Dedifferentiated amniotic fluid mesenchymal stem cell (primary cell): Measurements from ENCODE around the gene CEP44.
A peak's percentile ranks its signal among the peaks of the same experiment; 100 is the strongest.
"Not testable (repeated sequence)": the region's sequence is repeated elsewhere in the genome, so short reads cannot be mapped to it uniquely, and the experiment has no call there.

Experiments
- DNase-seq: peaks from one replicate; pipeline ENCODE4 v3.0.0-alpha.2; 2016; ENCODE audit errors: extremely low spot score

Gene CEP44

DNA sequence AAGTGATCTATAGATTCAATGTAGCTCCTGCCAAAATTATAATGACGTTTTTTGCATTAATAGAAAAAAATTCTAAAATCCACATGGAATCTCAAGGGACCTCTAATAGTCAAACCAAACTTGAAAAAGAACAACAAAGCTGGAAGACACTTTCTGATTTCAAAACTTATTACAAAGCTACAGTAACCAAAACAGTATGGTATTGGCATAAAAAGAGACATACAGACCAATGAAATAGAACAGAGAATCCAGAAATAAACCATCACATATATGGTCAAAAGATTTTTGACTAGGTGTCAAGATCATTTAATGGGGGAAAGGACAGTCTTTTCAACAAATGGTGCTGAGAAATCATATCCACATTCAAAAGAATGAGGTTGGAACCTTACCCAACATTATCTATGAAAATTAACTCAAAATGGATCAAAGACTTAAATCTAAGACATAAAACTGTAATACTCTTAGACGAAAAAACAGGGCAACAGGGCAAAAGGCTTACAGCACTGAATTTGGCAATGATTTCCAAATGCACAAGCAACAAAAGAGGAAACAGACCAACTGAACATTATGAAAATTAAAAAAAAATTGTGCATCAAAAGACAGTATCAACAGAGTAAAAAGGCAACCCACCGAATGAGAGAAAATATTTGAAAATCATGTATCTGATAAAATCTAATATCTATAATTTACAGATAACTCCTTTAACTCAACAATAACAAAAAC, 4.1 kb upstream of the CEP44 start:
- no peak for DNase-seq

DNA sequence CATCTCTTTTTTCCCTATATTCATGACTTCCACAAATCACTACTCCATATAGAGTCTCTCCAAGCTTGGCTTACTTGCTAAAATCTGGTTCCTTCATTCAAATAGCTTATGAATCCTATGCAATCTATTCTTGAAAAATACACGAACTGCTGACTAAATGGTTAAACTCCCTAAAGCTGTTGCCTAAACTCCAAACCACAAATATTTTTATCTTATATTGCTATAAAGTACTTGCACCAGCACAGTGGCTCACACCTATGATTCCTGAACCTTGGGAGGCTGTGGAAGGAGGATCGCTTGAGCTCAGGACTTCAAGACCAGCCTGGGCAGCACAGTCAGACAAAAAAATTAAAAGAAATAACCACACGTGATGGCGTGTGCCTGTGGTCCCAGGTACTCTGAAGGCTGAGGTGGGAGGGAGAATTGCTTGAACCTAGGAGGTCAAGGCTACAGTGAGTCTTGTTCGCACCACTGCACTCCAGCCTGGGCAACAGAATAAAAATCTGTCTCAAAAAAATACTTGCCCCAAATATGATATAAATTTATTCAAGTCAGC, 2.5 kb upstream of the CEP44 start:
- DNase-seq, result no peak

DNA sequence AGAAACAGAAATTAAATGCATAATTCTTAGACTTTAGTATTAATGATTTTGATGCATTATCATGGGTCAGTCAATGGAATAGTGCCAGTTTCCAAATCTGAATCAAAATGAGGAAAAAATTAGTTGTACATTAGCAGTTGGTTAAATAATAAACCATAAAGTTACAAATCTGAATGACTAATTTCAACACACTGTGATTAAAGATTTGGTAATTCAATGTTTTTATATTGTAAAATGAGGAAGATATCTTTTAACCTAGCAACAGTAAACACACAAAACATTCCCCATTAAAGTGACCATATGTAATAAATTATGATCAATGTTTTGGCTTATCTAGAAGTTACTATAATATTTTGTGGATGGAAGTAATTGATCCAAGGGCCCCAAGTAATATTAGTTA, 1.8 kb upstream of the CEP44 start:
- DNase-seq, result no peak

DNA sequence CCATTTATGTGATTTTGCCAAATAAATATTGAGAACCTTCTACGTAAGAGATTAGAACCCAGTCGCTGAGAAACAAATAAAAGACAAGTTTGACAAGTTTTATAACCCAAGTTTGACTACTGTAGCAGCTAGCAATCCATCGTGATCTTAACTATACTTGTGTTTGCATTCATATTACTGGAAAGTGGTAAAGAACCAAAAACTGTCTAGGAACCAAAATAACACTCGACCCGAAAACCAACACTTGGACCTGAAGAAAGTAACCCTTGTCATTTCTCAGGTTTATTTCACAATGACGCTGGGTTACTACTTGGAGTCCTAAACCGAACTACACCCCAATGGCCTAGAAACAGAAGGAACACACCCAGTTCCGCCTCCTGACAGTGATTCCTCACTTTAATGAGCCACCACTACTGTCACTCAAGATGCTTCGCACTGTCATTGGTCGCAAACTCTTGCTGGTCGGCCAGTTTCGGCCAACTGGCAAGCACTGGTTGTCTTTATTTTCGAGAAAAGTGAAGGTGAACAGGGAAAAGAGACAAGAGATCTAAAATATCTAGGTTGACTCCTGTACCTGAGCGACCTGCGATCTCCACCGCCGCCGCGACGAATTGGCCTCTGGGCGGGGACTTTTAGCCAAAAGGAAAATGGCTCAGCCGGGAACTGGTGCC, 740 bp upstream of the CEP44 start:
- peak; percentile 94 for DNase-seq

DNA sequence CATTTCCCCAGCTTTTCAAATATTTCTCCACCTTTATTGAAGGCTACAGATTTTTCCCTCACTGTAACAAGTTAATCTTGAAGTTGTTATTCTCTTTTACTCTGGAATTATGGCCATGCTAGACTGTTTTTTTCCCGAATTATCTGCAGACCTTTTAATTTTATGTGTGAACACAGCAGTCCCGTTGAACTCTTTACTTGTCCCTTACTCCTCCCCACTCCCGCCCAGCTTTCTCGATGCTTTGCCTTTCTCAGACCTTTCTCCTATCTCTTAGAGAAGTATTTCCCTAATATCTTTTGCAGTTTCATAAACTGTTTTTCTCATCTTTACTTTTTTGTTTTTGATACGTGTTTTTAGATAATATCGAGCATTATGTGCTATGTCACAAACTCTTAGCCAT, 776 bp downstream of the CEP44 start:
- DNase-seq, result peak; percentile 15

DNA sequence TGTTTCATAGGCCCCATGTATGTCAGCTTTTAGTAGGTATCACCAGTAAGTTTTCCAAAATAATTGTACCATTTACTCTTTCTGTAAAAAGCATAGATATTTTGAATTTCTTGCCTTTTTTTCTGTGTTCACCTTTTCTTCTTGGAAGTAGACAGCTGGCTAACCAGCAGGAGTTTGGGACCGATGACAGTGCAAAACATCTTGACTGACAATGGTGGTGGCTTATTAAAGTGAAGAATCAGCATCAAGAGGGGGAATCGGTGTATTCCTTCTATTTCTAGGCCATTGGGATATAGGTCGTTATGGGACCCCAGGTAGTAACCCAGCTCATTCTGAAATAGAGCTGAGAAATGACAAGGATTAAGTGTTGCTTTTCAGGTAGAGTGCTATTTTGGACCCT, 3.2 kb downstream of the CEP44 start:
- DNase-seq, result no peak

DNA sequence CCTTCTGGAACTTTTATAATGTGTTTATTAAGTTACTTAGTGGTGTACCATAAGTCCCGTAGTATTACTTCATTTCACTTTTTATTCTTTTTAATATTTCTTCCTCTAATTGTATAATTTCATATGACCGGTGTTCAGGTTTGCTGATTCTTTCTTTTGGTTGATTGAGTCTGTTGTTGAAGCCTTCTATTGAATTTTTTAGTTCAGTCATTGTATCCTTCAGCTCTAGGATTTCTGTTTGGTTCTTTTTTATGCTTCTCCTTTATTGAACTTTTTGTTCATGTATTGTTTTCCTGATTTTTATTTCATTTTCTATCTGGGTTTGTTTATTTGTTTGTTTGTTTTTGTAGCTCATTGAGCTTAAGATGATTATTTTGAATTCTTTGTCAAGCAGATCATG, 8.8 kb downstream of the CEP44 start:
- no peak for DNase-seq

DNA sequence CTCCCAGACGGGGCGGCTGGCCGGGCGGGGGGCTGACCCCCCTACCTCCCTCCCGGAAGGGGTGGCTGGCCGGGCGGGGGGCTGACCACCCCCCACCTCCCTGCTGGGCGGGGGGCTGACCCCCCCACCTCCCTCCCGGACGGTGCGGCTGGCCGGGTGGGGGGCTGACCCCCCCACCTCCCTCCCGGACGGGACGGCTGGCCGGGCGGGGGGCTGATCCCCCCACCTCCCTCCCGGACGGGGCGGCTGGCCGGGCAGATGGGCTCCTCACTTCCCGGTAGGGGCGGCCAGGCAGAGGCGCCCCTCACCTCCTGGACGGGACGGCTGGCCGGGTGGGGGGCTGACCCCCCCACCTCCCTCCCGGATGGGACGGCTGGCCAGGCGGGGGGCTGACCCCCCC, 10.9 kb downstream of the CEP44 start:
- not testable (repeated sequence) for DNase-seq

DNA sequence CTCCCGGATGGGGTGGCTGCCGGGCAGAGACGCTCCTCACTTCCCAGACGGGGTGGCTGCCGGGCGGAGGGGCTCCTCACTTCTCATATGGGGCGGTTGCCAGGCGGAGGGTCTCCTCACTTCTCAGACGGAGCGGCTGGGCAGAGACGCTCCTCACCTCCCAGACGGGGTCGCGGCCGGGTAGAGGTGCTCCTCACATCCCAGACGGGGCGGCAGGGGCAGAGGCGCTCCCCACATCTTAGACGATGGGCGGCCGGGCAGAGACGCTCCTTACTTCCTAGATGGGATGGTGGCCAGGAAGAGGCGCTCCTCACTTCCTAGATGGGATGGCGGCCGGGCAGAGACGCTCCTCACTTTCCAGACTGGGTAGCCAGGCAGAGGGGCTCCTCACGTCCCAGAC, 11.4 kb downstream of the CEP44 start:
- DNase-seq, result not testable (repeated sequence)

DNA sequence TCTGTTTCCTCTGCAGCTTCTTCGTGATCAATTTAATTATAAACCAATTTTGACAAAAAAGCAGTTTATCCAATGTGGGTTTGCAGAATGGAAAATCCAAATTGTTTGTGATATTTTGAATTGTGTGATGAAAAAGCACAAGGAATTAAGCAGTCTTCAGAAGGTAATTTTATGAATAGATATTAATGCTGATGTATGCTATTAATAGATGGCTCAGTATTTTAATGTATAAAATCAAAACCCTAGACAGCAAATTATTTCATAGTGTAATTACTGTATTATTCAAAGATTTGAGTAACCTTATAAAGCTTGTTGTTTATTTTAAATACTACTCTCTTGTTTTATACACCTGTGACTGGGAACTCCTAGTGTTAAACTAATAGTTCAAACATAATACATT, 20.0 kb downstream of the CEP44 start:
- DNase-seq, result no peak

DNA sequence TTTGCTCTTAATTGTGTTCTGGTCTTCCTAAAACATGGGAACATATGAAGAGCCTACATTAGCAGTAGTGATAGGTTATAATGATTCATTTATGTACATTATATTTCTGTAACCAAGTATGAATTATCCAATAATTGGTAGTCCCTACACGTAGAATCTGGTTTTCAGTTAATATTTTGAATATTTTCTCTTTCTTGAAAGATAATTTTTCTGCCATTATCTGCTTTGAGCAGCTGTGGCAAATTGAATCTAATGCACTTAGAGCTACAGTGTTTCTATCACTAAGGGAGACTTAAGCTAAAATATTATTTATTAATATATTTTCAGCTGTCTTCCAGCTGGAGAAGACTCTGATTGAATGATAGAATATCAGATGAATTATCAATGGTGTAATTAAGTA, 21.0 kb downstream of the CEP44 start:
- DNase-seq, result no peak

DNA sequence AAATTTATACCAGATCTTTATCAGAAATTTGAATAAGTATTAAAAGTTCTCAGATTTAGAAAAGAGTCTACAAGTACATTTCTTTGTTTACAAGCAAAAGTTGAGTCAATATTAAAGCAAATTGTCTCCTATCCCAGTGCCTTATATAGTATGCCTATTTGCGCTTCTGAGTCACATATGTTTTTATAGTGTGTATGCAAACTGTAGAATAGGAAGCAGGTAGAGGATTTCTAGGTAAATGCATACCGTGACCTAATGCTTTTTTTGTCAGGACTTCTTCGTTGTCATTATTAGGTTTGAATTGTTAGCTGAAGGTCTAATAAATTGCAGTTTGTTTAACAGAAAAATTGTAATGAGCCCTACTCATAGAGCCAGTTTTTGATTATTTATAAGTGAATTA, 22.2 kb downstream of the CEP44 start:
- no peak for DNase-seq

DNA sequence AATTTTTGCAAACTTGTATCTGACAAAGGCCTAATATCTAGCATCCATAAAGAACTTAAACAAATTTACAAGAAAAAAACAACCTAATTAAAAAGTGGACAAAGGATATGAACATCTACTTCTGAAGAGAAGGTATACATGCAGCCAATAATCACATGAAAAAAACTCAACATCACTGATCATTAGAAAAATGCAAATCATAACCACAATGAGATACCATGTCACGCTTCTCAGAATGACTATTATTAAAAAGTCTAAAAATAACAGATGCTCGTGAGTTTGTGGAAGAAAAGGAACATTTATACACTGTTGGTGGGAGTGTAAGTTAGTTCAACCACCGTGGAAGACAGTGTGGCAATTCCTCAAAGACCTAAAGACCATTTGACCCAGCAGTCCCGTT, 24.0 kb downstream of the CEP44 start:
- no peak for DNase-seq

DNA sequence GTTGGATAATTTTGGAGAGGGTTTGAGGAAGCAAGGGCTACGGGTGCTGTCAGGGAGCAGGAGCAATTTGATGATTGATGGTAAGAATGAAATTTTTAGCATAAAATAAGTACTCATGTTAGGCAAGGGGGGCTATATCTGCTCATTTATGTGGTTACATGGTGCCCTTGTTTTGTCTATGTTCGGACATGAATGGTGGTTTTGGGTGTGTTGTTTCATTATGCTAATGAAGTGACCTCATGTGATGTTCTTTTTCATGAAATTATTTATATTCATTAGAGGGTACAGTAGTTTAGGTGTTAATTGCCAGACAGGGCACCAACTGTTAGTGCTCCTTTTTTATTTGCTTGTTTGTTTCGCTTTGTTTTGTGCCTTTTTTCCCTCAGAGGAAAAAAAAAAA, 29.3 kb downstream of the CEP44 start:
- no peak for DNase-seq

DNA sequence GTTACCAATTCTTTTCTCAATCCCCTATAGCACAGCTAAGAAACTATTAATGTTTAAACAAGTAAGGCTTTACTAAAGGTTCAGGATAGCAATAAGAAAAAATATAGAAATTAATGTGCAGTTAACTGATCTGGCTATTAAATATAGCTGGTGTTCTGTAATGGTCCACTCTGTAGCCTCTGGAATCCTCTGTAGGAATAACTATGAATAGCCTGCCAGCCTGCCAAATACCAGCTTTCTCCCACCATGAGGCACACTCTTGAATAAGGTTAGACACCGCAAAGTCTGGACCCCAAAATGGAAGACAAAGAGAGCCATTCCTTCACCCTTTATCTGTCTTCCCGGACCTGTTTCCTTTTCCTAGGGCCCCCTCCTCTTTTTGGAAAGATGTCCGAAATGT, 30.6 kb downstream of the CEP44 start:
- no peak for DNase-seq

DNA sequence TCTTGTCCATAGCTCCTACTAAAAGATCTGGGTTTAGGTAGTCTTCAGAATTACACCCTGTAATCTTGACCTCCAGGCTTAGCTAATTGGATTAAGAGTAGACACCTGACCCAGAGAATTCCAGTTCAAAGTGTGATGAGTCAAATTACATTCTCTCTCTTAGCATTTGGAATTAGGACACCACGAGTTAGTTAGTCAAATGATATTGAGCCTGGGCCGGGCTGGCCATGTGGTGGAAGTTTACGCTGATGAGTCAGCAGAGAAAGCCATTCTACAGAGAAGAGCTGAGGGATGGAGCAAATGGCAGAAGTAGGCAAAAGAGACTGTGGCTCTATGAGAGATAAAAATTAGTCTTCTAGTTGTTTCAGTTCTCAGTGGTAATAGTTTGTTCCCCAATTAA, 31.1 kb downstream of the CEP44 start:
- DNase-seq, result no peak

DNA sequence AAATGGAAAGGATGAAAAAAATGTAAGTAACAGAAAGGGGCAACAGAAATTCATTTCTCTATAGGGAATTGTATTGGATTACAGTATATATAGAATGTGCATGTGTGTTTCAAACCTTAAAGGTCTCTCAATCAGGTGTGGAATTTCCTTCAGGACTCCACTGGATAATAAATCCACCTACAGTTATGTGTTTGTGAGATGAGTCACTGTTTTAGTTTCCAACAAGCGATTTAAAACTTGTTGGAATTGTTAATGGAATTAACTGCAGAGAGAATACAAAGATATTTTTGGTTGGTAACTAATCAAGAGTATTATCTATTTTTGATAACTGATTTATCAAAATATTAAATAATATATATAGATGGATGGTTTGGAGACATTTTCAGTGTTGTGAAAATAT, 32.8 kb downstream of the CEP44 start:
- DNase-seq, result no peak

DNA sequence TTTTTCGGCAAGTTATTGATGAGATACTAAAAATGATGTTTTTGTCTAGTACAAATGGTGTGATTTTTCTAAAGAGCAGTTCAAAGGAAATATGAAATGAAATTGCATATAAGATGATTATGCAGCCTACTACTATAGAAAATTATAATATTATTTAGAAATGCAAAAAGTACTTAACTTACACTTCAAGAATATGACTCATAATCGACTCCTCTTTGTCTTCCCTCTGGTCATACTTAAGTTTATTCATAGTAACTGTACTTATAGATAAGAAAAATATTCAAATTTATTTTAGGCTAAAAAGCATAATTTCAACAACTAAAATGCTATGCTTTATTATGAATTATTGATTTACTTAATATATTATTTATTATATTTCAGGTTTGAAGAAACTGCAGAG, 33.2 kb downstream of the CEP44 start:
- DNase-seq, result no peak

DNA sequence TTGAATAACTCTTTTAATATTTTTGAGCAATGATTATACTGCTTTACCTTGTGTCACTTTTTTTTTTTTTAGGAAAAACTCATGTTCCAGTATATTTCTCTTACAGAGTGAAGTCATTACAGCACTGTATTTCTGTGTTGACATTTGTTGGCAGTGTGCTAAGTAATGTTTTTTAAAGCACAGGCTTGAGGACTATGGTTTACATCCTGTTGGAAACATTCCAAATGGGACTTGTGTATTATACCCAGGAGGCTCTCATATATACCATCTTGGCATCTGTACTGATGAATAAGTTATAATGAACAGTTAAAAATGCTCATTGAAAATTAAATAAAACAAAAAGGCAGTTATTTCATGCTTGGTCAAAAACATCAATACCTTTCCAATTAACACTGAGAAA, 33.8 kb downstream of the CEP44 start:
- DNase-seq, result no peak

DNA sequence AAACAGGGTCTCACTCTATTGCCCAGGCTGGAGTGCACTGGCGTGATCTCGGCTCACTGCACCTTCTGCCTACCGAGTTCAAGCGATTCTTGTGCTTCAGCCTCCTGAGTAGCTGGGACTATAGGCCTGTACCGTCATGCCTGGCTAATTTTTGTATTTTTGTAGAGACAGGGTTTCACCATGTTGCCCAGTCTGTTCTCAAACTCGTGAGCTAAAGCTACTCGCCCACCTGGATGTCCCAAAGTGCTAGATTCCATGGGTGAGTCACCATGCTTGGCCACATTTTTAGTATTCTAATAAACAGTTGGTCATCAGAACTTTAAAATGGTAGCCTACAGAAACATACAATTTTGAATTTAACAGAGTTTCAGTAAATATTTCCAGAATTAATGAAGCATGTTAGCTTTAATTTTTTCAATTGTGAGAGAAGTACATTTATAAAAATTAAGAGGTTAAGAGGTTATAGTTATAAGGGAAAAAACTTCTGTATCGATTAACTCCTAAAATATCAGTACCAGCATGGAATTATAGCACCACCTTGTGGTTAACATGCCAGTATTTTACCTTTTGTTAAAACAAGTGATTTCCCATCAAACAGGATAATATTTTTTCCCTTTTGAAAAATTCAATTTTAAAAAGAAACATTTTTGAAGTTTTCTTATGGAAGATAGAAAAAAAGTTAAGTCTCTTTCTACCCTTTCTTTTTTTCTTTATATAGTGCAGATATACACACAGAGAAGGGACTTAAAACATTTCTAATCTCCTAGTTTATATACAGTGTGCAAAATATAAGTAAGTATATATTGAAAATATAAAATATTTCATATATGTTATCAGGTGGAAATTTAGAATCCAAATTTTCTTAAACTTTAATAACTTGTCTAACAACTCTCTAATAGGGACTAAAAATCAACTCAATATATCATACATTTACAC, 35.4 kb downstream of the CEP44 start:
- DNase-seq, result no peak

DNA sequence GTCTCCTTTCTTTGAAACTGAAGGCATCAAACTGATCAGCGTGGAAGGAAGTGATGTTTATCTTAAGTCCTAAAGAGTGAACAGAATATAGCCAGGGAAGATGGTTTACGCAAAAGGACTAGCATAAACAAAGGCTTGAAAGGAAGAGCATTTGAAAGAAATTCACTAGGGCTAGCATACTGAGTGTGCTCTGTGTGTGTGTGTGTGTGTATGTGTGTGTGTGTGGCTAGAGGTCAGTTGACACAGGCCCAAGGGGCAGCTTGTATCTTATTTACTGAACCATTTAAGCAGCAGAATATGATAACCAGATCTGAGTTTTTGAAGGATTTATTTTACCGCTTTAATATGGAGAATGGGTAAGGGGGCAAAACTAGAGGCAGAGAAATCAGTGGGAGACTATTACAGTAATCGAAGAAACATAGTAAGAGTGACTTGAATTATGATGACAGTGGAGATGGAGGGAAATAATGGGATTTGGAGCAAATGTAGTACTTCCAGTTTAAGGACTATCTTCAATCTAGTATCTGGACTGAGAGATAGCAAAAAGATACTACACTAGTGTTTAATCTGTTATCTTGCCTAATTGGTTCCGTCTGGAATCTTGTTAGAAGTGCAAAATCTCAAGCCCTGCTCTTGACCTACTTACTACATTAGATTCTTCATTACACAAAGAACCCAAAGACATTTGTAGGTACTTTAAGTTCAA, 36.9 kb downstream of the CEP44 start:
- DNase-seq, result no peak

DNA sequence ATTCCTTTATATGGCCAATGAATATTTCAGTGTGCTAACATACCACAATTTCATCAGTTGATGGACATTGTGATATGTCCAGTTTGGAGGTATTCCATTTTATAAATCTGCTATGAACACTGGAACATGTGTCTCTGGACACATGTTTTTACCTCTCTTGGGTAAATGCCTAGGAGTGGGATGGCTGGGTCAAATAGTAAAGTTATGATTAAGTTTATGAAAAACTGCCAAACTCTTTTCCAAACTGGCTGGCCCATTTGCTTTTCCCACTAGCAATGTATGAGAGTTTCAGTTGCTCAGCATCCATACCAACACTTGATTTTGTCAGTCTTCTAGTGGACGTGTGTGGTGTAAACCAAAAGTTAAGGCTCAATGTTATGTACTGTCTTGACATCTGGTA, 40.5 kb downstream of the CEP44 start:
- DNase-seq, result no peak
